Measurements from ENCODE around the gene IDUA.
"Not testable (repeated sequence)": the region's sequence is repeated elsewhere in the genome, so short reads cannot be mapped to it uniquely, and the experiment has no call there.

IDUA gene

DNA sequence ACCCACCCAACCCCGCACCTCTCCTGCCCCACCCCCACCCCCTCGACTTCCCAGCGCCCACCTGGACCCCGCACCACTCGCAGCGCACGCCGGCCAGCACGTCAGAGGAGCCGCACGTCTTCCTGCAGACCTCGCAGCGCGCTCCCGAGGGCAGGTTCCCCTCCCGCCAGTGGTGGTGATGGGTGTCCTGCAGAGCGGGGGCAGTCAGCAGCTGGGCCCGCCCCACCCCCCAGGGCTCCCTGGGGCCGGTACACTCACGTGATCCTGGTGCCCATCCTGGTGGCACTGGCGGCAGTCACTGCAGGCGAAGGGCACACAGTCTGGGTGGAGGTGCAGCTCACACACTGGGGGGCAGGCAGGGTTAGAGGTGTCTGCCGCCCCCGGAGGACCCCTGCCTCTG is 18.6 kb upstream of the IDUA start:
- no peak for FAIRE-seq

DNA sequence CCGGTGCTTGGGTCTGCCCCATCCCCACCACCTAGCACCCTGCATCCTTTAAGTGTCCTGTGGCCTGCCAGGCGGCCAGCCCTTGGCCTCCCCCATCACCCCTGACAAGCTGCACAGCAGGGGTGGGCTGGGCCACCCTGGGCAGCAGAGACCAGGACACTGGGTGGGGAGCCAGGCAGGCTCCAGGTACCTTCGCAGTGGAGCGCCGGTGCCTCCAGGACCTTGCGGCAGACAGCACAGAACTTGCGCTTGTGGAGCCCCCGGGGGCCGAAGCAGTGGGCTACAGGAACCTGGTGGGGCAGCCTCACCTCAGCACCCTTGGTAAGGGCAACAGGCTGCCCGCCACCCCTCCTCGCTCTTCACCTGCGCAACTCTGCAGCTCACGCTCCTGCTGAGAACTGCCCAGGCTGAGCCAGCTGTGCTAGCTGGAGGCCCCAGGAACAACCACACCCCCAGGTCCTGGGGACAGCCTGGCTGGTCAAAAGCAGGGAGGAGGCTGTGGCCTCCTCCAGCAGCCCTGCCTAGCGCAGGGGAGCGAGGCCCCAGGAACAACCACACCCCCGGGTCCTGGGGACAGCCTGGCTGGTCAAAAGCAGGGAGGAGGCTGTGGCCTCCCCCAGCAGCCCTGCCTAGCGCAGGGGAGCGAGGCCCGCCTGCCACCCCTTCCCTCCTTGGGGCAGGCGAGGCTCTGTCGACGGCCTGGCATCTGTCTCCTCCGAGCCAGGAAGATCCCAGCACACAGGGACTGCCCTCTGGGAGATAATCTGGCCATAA is 18.0 kb upstream of the IDUA start:
- no peak for FAIRE-seq

DNA sequence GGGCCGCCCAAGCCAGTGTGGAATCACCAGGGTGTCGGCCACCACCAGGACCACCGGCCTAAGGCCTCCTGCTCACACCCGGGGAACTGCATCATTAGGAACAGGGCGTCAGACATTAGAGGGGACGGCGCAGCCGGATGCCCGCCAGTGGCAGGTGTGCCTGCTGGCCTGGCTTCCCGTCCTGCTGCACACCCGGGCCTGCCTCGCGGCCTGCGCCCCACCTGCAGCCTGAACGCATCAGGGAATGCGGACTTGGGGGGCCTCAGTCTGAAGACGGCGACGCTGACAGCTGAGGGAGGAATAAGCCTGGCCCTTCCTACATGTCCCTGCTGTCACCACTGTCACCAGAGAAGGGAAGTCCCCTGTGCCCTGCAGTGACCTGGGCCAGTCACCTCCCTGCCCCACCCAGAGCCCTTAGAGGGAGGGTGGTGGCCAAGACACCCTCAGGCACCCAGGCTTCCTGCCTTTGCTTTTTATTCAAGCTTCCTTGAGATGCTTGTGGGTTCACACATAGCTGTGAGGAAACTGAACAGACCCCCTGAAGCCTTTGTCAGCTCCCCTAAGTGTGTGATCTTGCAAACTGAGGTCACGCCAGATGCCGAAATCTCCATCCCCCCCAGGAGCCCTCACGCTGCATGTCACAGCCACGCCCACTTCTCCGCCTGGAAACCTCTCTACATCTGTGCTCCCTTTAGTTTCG is 16.6 kb upstream of the IDUA start:
- FAIRE-seq: no peak

DNA sequence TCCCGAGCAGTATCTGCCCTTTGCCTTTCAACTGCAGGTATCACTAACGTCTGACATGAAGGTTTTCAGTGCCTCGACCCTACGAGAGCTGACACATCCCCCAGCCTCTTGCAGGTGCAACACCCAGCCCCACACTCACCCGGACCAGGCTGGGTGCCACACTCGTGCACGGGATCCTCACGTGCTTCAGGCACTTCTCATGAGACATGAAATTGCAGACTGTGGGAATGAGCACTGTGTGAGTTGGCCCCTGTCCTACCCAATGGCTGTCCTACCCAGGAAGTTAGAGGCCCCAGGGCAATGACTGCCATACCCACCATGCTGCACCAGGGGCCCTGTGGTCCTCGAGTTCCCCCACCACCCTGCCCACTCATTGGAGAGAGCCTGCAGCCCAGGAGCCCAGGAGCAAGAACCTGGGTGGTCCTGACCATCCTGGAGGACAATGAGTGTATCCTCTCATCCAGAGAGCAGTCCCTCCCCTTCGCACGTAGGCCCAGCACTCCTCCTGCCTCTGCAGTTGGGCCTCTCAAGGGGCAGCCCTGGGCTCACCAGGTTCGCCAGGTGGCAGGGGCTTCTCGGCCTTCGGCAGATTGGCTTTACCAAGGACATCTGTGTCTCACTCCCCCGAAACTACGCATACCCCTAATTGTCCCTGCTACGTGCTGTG is 15.9 kb upstream of the IDUA start:
- FAIRE-seq: no peak

DNA sequence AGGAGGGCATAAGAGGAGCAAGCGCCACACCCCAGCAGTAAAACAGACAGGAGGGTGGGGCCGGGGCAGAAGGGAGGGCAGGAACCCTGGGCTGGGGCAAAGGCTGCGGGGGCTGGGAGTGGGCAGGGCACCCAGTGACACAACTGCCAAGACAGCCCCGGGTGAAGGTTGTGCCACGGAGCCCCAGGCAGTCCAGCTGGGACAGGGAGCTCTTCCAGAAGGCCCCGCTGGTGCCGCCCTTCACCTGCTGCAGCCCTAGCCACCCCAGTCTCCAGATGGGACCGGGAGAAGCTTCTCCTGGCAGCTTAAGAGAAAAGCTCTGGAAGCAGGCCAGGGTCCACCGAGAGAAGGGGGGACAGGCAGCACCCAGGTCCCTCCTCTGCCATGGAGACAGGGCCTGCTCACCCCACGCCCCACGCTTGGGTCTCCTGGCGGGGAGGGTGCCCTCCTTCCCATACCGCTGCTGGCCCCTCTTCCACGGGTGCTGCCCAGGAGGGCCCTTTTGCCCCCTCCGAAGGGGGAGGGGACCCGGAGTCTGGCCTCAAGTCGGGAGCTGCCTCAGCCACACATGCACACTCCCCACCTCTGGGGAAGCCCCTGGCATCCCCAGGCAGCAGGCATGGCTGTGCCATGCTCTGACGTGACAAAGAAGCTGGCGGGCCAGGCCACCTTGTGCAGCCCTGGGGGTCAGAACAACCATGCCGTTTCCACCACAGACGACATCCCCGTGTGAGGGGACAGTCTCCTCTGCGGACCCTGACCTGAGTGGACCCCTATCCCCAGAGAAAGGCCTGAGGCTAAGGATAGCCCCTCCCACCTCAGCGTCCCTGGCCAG is 15.0 kb upstream of the IDUA start:
- FAIRE-seq: no peak

DNA sequence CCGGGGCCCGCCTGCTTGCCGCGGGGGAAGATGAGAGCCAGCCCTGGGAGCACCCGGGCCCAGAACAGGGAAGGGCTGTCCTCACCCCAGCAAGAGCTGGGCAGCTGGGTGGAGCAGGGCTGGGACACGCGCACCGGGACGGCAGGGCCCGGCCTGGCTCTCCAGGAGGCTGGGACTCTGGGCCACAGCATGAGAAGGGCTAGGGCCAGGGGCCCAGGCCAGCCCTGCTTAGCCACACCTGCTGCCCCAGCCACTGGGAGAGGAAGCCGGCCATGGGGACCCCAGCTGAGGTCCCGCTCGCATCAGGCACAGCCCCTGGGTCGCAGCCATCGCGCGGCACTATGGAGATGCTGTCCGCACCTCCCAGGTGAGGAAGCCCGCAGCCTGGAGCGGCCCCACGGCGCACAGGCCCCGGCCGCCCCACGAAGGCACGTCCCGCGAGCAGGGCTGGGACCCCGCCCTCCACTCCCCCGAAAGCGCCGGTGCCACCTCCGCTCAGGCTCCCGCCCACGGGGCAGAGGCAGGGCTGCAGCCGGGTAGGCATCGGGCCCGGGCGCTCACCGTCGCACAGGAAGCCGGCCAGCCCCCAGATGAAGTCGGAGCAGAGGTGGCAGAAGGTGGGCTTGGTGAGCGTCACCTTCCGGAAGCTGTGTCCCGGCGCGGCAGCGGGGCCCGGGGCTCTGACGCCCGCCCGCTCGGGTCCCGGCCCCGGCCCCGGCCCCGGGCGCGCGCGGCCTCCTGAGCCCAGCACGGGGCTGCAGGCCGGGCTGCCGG is 14.0 kb upstream of the IDUA start:
- no peak for FAIRE-seq

DNA sequence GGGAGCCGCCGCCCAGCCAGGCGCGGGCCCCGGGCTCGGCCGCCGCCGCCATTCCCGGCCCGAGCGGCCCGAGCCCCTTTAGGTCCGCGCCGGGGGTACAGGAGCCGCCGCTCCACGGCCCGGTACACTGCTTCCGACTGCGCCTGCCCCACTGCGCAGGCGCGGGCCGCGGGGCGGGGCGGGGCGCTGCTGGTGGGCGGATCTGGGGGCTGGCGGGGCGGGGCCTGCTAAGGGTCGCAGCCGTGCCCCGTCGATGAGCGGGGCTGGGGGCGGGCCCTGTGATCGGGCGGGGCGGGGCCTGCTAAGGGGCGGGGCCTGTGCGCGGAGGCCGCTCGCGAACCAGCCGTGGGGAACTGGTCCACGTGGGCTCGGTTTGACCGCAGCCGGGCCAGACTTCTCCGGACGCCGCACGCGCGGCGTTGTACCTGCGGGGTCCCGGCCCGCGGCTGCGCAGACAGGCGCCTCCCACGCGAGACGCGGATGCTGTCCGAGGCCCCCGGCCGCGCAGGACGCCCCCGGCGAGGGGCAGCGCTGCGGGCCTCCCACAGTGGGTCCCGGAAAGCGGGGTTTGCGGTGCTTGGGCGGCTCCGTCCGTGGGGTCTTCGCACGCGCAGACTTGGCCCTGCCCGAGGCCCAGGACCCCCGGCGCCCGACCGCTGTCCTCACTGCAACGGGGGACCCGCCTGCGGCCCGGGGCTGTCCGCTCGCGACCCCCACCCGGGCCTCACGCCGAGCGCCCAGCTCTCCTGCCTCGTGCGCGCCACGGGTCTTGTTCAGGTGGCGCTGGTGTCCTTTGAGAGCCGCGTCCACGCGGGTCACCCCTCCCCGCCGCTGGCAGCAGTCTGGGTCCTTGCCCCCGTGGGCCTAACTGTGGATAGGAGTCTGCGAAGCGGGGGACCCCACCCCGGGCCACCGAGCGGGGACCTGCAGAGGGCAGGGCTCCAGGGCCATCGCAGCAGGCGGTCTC is 13.1 kb upstream of the IDUA start, which contains the start of gene DGKQ:
Gene DGKQ, minus strand, starts transcription at position 139 of the 967 bp plus-strand sequence. Its CDS starts 87 bp downstream, at position 52.
- no peak for FAIRE-seq

DNA sequence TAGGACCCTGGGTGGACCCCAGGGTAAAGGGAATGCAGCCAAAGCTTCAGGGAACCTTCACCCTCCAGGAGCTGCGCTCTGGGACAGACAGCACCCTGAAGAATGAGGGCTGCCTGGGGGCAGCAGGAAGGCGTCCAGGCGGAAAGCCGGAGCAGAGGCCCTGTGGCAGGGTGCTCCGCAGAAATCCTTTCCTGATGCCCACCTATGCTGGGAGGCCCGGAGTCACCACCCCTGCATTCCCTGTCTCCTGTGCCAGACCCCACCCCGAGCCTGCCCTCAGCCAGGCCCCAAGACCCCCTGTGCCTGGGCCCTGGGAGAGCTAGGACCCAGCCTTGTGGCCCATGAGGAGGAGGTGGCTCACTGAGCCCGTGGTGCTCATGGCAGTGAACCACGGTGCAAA is 12.2 kb upstream of the IDUA start:
- FAIRE-seq: no peak

DNA sequence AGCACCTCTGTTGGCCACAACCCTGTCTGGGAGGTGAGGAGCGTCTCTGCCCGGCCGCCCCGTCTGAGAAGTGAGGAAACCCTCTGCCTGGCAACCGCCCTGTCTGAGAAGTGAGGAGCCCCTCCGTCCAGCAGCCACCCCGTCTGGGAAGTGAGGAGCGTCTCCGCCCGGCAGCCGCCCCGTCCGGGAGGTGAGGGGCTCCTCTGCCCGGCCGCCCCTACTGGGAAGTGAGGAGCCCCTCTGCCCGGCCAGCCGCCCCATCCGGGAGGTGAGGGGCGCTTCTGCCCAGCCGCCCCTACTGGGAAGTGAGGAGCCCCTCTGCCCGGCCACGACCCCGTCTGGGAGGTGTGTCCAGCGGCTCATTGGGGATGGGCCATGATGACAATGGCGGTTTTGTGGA is 10.8 kb upstream of the IDUA start:
- FAIRE-seq: not testable (repeated sequence)

DNA sequence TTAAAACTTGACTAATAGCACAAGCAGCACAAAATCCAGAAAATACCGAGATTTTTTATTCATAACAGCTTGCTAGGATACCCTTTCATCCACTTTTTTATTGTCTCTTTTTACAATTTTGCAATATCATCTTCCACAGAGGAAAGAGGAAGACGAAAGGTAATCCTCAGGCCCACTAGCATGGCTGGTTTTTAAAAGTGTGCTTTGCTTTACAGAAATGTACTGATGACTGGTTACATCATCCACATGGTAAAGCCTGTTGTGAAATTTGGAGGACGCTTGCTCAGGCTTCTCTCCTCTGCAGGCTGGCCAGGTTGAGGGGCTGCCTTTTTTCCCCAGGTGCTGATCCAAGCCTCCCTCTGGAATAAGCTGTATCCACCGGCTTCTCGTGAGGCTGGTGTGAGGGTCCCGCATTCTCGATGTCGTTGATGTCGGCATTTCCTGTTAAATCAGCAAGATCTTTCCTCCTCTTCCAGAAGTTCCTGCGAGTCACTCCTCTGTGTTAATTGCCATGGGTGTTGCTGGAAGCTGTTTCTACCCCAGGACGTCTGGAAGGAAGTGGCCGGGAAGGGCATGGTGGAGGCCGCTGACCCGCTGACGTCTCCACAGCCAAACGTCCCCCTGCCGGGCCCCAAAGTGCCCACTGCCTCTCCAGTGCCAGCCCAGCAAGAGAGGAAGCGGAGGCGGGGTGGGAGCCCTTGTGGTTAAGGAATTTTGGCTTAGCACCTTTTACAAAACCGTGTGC is 7.7 kb upstream of the IDUA start:
- no peak for FAIRE-seq

DNA sequence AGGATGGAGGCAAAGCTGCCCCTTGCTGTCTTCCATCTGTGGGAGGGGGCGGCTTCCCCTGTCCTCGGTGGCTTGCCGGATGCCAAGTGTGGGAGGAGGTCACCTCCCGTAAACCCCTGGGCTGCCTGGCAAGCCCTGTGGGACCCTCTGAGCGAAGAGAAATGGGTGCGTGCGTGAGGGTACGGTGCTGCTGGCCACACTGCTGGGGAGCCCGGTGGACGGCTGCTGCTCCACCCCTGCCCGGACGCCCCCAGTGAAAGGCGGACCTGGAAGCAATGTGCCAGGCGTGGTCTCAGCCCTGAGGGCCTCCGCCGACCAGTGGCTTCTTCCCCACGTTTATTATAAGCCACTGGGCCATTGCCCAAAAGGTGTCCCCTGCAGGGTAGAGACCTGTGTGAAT is 4.6 kb upstream of the IDUA start:
- no peak for FAIRE-seq

DNA sequence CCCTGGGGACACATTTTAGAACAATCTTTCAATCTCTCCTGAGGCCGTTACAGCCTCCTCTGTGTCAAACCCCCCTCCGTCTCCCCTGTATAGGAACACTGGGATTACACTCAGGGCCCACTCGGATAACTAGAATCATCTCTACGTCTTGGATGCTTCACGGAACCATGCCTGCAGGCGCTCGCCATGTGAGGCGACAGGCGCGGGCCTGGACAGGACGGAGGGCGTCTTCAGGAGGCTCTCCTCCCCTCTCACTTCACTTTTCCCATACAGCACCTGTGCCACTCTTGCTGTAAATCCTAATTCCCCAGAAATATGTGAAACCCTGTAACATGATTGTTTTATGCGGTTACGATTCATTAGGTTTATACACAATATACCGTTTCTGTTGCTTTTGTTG is 4.0 kb upstream of the IDUA start:
- FAIRE-seq: no peak

DNA sequence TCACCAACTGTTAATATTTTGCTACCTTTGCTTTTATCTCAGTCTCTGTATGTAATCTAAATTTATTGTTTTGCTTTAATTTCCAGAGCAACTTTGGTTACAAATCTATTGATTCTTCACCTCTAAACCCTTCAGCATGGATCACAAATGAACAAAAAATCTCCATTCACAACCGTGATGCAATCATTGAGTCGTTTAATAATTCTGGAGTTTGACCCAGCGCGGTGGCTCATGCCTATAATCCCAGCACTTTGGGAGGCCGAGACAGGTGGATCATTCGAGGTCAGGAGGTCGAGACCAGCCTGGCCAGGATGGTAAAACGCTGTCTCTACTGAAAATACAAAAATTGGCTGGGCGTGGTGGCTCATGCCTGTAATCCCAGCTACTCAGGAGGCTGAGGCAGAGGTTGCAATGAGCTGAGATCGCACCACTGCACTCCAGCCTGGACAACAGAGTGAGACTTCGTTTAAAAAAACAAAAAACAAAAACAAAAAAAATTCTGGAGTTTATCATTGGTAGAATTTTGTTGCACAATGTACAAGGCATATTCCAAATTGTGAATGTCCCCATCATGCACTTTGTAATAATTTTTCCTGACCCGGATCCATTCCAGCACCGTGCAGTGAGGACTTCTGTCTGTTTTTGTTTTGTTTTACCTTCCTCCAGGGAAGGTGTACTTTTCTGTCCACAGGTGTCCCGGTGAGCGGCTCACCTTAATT is 2.3 kb upstream of the IDUA start:
- no peak for FAIRE-seq

DNA sequence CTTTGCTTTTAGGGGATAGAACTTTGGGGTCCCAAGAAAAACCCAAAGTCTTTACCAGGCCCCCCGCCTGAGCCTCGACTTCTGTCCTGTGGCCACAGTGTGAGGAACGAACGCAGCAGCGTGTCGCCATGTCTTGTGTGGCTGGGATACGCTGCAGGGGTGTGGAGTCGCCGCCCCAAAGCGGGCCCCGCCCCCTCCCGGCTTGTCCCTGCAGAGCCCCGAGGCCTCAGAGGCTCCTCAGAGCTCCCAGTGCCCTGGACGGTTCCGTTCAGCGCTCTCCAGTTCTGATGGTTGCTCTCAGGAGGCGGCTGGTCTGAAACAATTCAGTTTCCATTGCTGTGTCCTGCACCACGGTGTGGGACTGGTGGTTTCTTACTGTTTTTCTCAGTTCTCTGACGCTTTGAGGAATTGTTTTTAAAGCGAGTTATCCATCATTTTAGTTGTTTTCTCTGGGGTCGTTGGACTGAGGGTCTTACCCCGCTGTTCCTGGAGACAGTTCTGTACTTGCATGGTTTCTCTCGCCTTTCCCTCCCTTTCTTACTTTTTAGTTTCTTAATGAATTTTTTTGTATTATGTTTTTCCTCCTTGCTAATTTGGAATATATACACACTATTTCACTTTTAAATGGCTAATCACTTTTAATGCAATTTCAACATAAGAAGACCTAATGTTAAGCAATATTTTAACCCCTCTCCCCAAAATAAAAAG is 1.6 kb upstream of the IDUA start:
- no peak for FAIRE-seq

DNA sequence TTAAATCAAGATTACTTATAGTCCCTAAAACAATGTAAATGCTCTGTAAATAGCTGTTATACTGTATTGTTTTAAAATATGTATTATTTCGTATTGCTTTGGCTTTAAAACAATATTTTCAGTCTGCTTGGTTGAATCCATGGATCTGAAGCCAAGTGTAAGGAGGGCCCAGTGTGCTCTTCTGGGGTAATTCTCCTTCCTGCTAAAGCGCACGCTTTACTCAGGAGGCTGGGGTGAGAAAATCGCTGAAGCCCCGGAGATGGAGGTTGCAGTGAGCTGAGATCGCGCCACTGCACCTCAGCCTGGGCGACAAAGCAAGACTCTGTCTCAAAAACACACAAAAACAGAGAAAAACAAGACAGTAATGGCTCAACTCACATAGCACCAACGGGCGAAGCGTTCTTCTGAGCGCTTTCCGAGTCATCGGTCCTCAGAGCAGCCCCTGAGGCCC is 391 bp upstream of the IDUA start:
- FAIRE-seq: no peak

DNA sequence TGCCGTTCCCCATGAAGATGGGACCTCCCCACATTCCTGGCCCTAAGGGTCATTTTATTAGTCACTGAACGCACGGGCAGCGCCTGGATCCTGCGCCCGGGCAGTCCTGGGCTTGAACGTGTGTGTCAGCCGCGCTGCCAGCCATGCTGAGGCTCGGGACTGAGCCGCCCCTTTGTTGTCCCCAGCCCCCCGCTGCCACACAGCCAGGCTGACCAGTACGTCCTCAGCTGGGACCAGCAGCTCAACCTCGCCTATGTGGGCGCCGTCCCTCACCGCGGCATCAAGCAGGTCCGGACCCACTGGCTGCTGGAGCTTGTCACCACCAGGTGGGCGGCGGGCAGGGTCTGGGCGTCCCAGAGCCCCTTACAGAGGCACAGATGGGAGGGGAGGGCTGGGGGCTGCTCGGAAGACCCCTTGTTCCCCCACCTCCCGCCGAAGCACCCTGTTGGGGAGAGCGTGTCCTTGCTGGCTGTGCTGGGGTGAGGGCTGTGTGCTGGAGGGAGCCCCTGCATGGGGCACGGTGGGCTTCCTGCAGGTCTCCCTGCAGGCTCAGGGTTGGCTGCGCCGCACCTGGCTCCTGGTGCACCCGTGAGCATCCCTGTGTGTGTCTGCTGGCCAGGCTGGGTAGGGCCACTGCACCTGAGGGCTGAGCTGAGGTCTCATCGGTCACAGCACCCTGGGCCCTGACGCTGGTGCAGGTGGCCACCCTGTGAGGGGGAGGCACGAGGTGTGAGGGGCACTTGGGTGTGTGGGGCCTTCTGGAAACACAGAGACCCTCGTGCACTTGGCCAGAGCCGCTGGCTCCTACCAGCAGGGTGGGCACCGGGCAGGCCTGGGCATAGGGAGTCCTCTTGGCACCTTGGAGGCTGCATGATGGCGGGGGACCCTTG is 1.0 kb downstream of the IDUA start:
- no peak for FAIRE-seq

Measured in TTC549 (cell line).